ENCODE results near the gene MPZL1.
"Not testable (repeated sequence)": the region's sequence is repeated elsewhere in the genome, so short reads cannot be mapped to it uniquely, and the experiment has no call there.

MPZL1 gene

GRCh38 chr1:167784876-167785550 lies 63.2 kb downstream of the MPZL1 start:
- DNase-seq, result peak; percentile 70

GRCh38 chr1:167786502-167786901 lies 64.7 kb downstream of the MPZL1 start:
- DNase-seq, result no peak

- no peak for DNase-seq
Measured at GRCh38 chr1:167789501-167789900, 67.7 kb downstream of the MPZL1 start.

GRCh38 chr1:167790117-167790516 lies 68.3 kb downstream of the MPZL1 start:
- no peak for DNase-seq

GRCh38 chr1:167791281-167792187 lies 69.8 kb downstream of the MPZL1 start:
- DNase-seq, result peak; percentile 97

GRCh38 chr1:167792188-167792565 lies 70.4 kb downstream of the MPZL1 start:
- DNase-seq, result peak; percentile 66

GRCh38 chr1:167794043-167794442 lies 72.3 kb downstream of the MPZL1 start:
- peak; percentile 6 for DNase-seq

GRCh38 chr1:167795810-167796740 lies 74.3 kb downstream of the MPZL1 start:
- DNase-seq, result no peak

GRCh38 chr1:167797015-167797414 lies 75.2 kb downstream of the MPZL1 start:
- peak; percentile 92 for DNase-seq

GRCh38 chr1:167798952-167799351 lies 77.2 kb downstream of the MPZL1 start:
- no peak for DNase-seq

GRCh38 chr1:167799747-167800146 lies 78.0 kb downstream of the MPZL1 start:
- no peak for DNase-seq

GRCh38 chr1:167800251-167800650 lies 78.5 kb downstream of the MPZL1 start:
- DNase-seq, result no peak

- DNase-seq, result no peak
Measured at GRCh38 chr1:167802235-167802634, 80.5 kb downstream of the MPZL1 start.

GRCh38 chr1:167803358-167804207 lies 81.8 kb downstream of the MPZL1 start:
- peak; percentile 98 for DNase-seq

- no peak for DNase-seq
Measured at GRCh38 chr1:167805041-167805556, 83.3 kb downstream of the MPZL1 start.

GRCh38 chr1:167806235-167806634 lies 84.5 kb downstream of the MPZL1 start:
- not testable (repeated sequence) for DNase-seq

GRCh38 chr1:167806676-167807075 lies 84.9 kb downstream of the MPZL1 start:
- DNase-seq, result not testable (repeated sequence)

GRCh38 chr1:167808104-167808503 lies 86.3 kb downstream of the MPZL1 start:
- DNase-seq, result no peak

- no peak for DNase-seq
Measured at GRCh38 chr1:167808690-167809089, 86.9 kb downstream of the MPZL1 start.

- no peak for DNase-seq
Measured at GRCh38 chr1:167812972-167813371, 91.2 kb downstream of the MPZL1 start.

- no peak for DNase-seq
Measured at GRCh38 chr1:167815650-167816049, 93.9 kb downstream of the MPZL1 start.
